ENCODE measurements around the gene NUTM2D. TPM values are rescaled to one million over a fixed set of nuclear protein-coding genes. Genes with fewer than 3 reads are reported as not detected.

NUTM2D gene
- 0.78 and 1.1 TPM in 2 replicates for total RNA-seq

GRCh38 chr10:87357444-87357843 lies at the start of gene NUTM2D:
TSS of gene NUTM2D (plus strand) at chr10:87357744. CDS start at chr10:87358266, 522 bp downstream.

Small RNA genes within 50 kb of the gene (small RNA-seq; reads per million reads assigned to genes)
- gene AL355334.1: not detected

Other genes with a start within 250 kb of the NUTM2D start
- gene NUTM2A, start 132.3 kb upstream of the NUTM2D start, total RNA-seq: 0.20 and 0.37 TPM in 2 replicates
- 24.6 and 29.1 TPM in 2 replicates for gene MINPP1, start 147.1 kb downstream of the NUTM2D start, total RNA-seq

Measured in subcutaneous preadipocyte (primary cell).